GM23338 (cell line): ENCODE data around the gene RFWD3. TPM values are rescaled to one million over a fixed set of nuclear protein-coding genes. Genes with fewer than 3 reads are reported as not detected.
A peak's percentile ranks its signal among the peaks of the same experiment; 100 is the strongest.

Source experiments
- ATAC-seq: fragments of 200-7000 bp; cut with Tn5 transposase; 3 replicates; pipeline ENCODE4 v1.9.1; 2020
- DNase-seq: peaks from one replicate; pipeline ENCODE4 v3.0.0-alpha.2; 2015; ENCODE audit warnings: low spot score
- H2AFZ ChIP-seq: fragments of 200-600 bp; sonication (generic); 2 replicates; pipeline ENCODE4 v1.8.0; 2016; ENCODE audit warnings: antibody characterized with exemption, mild to moderate bottlenecking, moderate library complexity
- H3F3A ChIP-seq: fragments of 200-600 bp; sonication (generic); replicated peaks from 2 replicates; pipeline ENCODE4 v1.8.0; 2017; ENCODE audit warnings: antibody characterized with exemption, mixed run types, low read depth
- H3K27ac ChIP-seq: fragments of 200-600 bp; sonication (generic); 2 replicates; pipeline ENCODE4 v1.6.1; 2016; ENCODE audit warnings: low read depth
- H3K27me3 ChIP-seq: fragments of 200-600 bp; sonication (generic); 2 replicates; pipeline ENCODE4 v1.8.0; 2016; ENCODE audit warnings: mild to moderate bottlenecking, mixed run types, moderate library complexity; ENCODE audit not compliant: insufficient read depth
- H3K36me3 ChIP-seq: fragments of 200-600 bp; sonication (generic); 2 replicates; pipeline ENCODE4 v1.8.0; 2016; ENCODE audit warnings: mild to moderate bottlenecking; ENCODE audit not compliant: insufficient read depth
- H3K4me1 ChIP-seq: fragments of 200-600 bp; sonication (generic); 2 replicates; pipeline ENCODE4 v1.8.0; 2016; ENCODE audit warnings: mild to moderate bottlenecking, moderate library complexity; ENCODE audit not compliant: insufficient read depth
- H3K4me2 ChIP-seq: fragments of 200-600 bp; sonication (generic); 2 replicates; pipeline ENCODE4 v1.7.1; 2017; ENCODE audit warnings: mixed run types
- H3K4me3 ChIP-seq: fragments of 200-600 bp; sonication (generic); 2 replicates; pipeline ENCODE4 v1.6.1; 2016; ENCODE audit warnings: mixed run types
- H3K79me2 ChIP-seq: fragments of 200-600 bp; sonication (generic); replicated peaks from 2 replicates; pipeline ENCODE4 v1.8.0; 2017; ENCODE audit warnings: mild to moderate bottlenecking; ENCODE audit not compliant: insufficient read depth
- H3K9me2 ChIP-seq: fragments of 200-600 bp; sonication (generic); 2 replicates; pipeline ENCODE4 v1.8.0; 2017; ENCODE audit not compliant: insufficient read depth
- H4K20me1 ChIP-seq: fragments of 200-600 bp; sonication (generic); replicated peaks from 2 replicates; pipeline ENCODE4 v1.8.0; 2017; ENCODE audit warnings: mild to moderate bottlenecking; ENCODE audit not compliant: insufficient read depth
- H3K27ac Mint-ChIP-seq: 2 replicates; pipeline ENCODE4 v1.8.0; 2020; ENCODE audit warnings: inconsistent platforms, mild to moderate bottlenecking, moderate library complexity, mixed read lengths
- H3K27me3 Mint-ChIP-seq: 3 replicates; pipeline ENCODE4 v1.8.0; 2022; ENCODE audit warnings: low read depth, mild to moderate bottlenecking, moderate library complexity, mixed read lengths, inconsistent platforms; ENCODE audit not compliant: insufficient read depth, poor library complexity
- H3K36me3 Mint-ChIP-seq: 3 replicates; pipeline ENCODE4 v1.8.0; 2021; ENCODE audit warnings: low read depth, mild to moderate bottlenecking, inconsistent platforms, moderate library complexity, mixed read lengths
- H3K4me1 Mint-ChIP-seq: 3 replicates; pipeline ENCODE4 v1.8.0; 2020; ENCODE audit warnings: mild to moderate bottlenecking, inconsistent platforms, mixed read lengths
- H3K4me3 Mint-ChIP-seq: 3 replicates; pipeline ENCODE4 v1.8.0; 2021; ENCODE audit warnings: moderate library complexity, mild to moderate bottlenecking, inconsistent platforms, mixed read lengths
- H3K9me3 Mint-ChIP-seq: 3 replicates; pipeline ENCODE4 v1.8.0; 2020; ENCODE audit warnings: moderate library complexity, mild to moderate bottlenecking, inconsistent platforms, mixed read lengths
- CREB1 ChIP-seq: fragments of 250-450 bp; sonication (Bioruptor Pico); IDR thresholded peaks from 2 replicates; pipeline ENCODE4 v1.5.0; 2020; ENCODE audit warnings: low read depth, mild to moderate bottlenecking, moderate library complexity
- CTCF ChIP-seq, 2 experiments: fragments of 200-600 bp in 1 of 2; sonication (generic) in 1 of 2; conservative IDR thresholded peaks; 2 replicates each; pipeline versions ENCODE4 v1.5.1 to v1.6.1; 2016 to 2017; ENCODE audit warnings: antibody characterized with exemption in 2 of 2, low read depth in 2 of 2, mild to moderate bottlenecking in 2 of 2, moderate library complexity in 1 of 2
- ETS1 ChIP-seq: IDR thresholded peaks from 2 replicates; pipeline ENCODE4 v1.6.1; 2016; ENCODE audit warnings: antibody characterized with exemption
- EZH2 ChIP-seq: fragments of 200-600 bp; sonication (generic); IDR thresholded peaks from one replicate; pipeline ENCODE4 v1.8.0; 2017; ENCODE audit warnings: antibody characterized with exemption, mild to moderate bottlenecking, low read depth; ENCODE audit not compliant: unreplicated experiment
- EZH2phosphoT487 ChIP-seq: fragments of 200-600 bp; sonication (generic); IDR thresholded peaks from one replicate; pipeline ENCODE4 v1.8.1; 2018; ENCODE audit warnings: antibody characterized with exemption; ENCODE audit not compliant: unreplicated experiment
- JUNB ChIP-seq: IDR thresholded peaks from one replicate; pipeline ENCODE4 v1.6.1; 2016; ENCODE audit warnings: antibody characterized with exemption; ENCODE audit not compliant: unreplicated experiment
- NANOG ChIP-seq: IDR thresholded peaks from 2 replicates; pipeline ENCODE4 v1.6.1; 2016; ENCODE audit warnings: antibody characterized with exemption, borderline replicate concordance
- POLR2AphosphoS5 ChIP-seq: IDR thresholded peaks from 2 replicates; pipeline ENCODE4 v1.6.1; 2016; ENCODE audit warnings: antibody characterized with exemption, low read depth
- REST ChIP-seq: IDR thresholded peaks from one replicate; pipeline ENCODE4 v1.6.1; 2018; ENCODE audit warnings: antibody characterized with exemption; ENCODE audit not compliant: unreplicated experiment
- STAT1 ChIP-seq: IDR thresholded peaks from one replicate; pipeline ENCODE4 v1.6.1; 2016; ENCODE audit warnings: antibody characterized with exemption; ENCODE audit not compliant: unreplicated experiment
- ZNF114 ChIP-seq: fragments of 250-450 bp; sonication (Bioruptor Pico); IDR thresholded peaks from 2 replicates; pipeline ENCODE4 v1.5.0; 2020; ENCODE audit warnings: mild to moderate bottlenecking, moderate library complexity
- ZNF331 ChIP-seq: fragments of 250-450 bp; sonication (Bioruptor Pico); IDR thresholded peaks from 2 replicates; pipeline ENCODE4 v1.5.0; 2020; ENCODE audit warnings: low read depth, mild to moderate bottlenecking, moderate library complexity
- ZNF462 ChIP-seq: fragments of 250-450 bp; sonication (Bioruptor Pico); IDR thresholded peaks from 2 replicates; pipeline ENCODE4 v1.5.0; 2020; ENCODE audit warnings: mild to moderate bottlenecking, moderate library complexity
- polyA plus RNA-seq: library from polyadenylated mRNA; unstranded; fragments of >200 nt; fragmentation: Nextera tagmentation; extraction: Ambion mirVana; gene quantifications from 2 replicates; pipeline ENCODE4 v1.2.1, GENCODE V29; 2016
- total RNA-seq: library from RNA; depleted of rRNA; stranded (reverse); fragments of >200 nt; shearing (Covaris generic); gene quantifications from 2 replicates; pipeline ENCODE4 v1.2.3, GENCODE V29; 2014

Gene RFWD3
- total and polyA plus RNA-seq, 2 experiments from 2014 or later = 27.6 to 113 TPM

- H3K27me3 ChIP-seq = no peaks in the 10 kb centered on the region
- Mint-ChIP-seq H3K27ac (peak overlapping the region; percentile 95), H3K4me3 (peak overlapping the region; percentile 81), H3K4me1 (peaks cover 21% of the 10 kb centered on the region), H3K9me3 (peaks cover 13% of the 10 kb centered on the region; the same call in 2 of the 3 replicates), H3K36me3 (peaks cover 40% of the 10 kb centered on the region), H3K27me3 (peaks cover 18% of the 10 kb centered on the region)
- ATAC-seq (peak; percentile 63), DNase-seq (peak; percentile 80)
- no peak for TF ChIP-seq EZH2
- no peak for TF ChIP-seq CTCF (conservative IDR thresholded peaks at IDR 0.05; ENCODE audit: low read depth in 2 of 2)
- TF ChIP-seq ZNF331 (CRISPR knock-in tag) = no peak
- TF ChIP-seq EZH2phosphoT487 = no peak
- TF ChIP-seq CREB1 = no peak
- TF ChIP-seq ZNF114 = no peak
- no peak for TF ChIP-seq ZNF462 (CRISPR knock-in tag)
- TF ChIP-seq NANOG = no peak
- no peak for TF ChIP-seq STAT1
- no peak for TF ChIP-seq REST
- TF ChIP-seq ETS1 = no peak
- no peak for TF ChIP-seq POLR2AphosphoS5
- no peak for TF ChIP-seq JUNB
- H4K20me1 ChIP-seq = peaks cover 22% of the 10 kb centered on the region
- peak overlapping the region; percentile 52 for H3K27ac ChIP-seq
- H3K79me2 ChIP-seq = peaks cover 42% of the 10 kb centered on the region
- H3K4me1 ChIP-seq = peaks cover 6% of the 10 kb centered on the region
- peak overlapping the region; percentile 59 for H3K4me3 ChIP-seq
- peak overlapping the region; percentile 79 for H3K4me2 ChIP-seq
- peaks cover 28% of the 10 kb centered on the region for H3K36me3 ChIP-seq
- no peaks in the 10 kb centered on the region; the same call in 1 of the 2 replicates for H3K9me2 ChIP-seq
- H2AFZ ChIP-seq = peak overlapping the region; percentile 90
- peaks cover 12% of the 10 kb centered on the region for H3F3A ChIP-seq
These were observed 601 bp upstream of the RFWD3 start for GRCh38 chr16:74667255-74667700.
